Smooth muscle cell (in vitro differentiated cells): ENCODE measurements around the gene CPNE2. TPM values are rescaled to one million over a fixed set of nuclear protein-coding genes. Genes with fewer than 3 reads are reported as not detected.

Source experiments
- DNase-seq: peaks from one replicate; lab custom pipeline; 2025; ENCODE audit not compliant: unreplicated experiment; lab: John Stamatoyannopoulos, UW
- H2AFZ ChIP-seq: fragments of 200-600 bp; sonication (generic); 2 replicates; pipeline ENCODE4 v1.6.0; 2016; ENCODE audit warnings: antibody characterized with exemption, low read depth, mild to moderate bottlenecking
- H3F3A ChIP-seq: fragments of 200-600 bp; sonication (generic); 2 replicates; pipeline ENCODE4 v1.6.0; 2017; ENCODE audit warnings: antibody characterized with exemption, low read depth
- H3K27ac ChIP-seq: fragments of 200-600 bp; sonication (generic); 2 replicates; pipeline ENCODE4 v1.5.1; 2016; ENCODE audit warnings: low read depth, mild to moderate bottlenecking
- H3K27me3 ChIP-seq: fragments of 200-600 bp; sonication (generic); 2 replicates; pipeline ENCODE4 v1.6.1; 2016; ENCODE audit warnings: low read depth, mild to moderate bottlenecking
- H3K36me3 ChIP-seq: fragments of 200-600 bp; sonication (generic); 2 replicates; pipeline ENCODE4 v1.5.1; 2016; ENCODE audit warnings: low read depth
- H3K4me1 ChIP-seq: fragments of 200-600 bp; sonication (generic); 2 replicates; pipeline ENCODE4 v1.5.1; 2016; ENCODE audit warnings: low read depth
- H3K4me2 ChIP-seq: fragments of 200-600 bp; sonication (generic); 2 replicates; pipeline ENCODE4 v1.6.0; 2016; ENCODE audit warnings: mild to moderate bottlenecking
- H3K4me3 ChIP-seq: fragments of 200-600 bp; sonication (generic); 2 replicates; pipeline ENCODE4 v1.5.1; 2016; ENCODE audit warnings: mild to moderate bottlenecking
- H3K79me2 ChIP-seq: fragments of 200-600 bp; sonication (generic); 2 replicates; pipeline ENCODE4 v1.6.0; 2016; ENCODE audit warnings: low read depth, mild to moderate bottlenecking
- H3K9ac ChIP-seq: fragments of 200-600 bp; sonication (generic); 2 replicates; pipeline ENCODE4 v1.6.0; 2016; ENCODE audit warnings: low read depth
- H3K9me3 ChIP-seq: fragments of 200-600 bp; sonication (generic); replicated peaks from 2 replicates; pipeline ENCODE4 v1.5.1; 2016; ENCODE audit warnings: low read depth
- H4K20me1 ChIP-seq: fragments of 200-600 bp; sonication (generic); 2 replicates; pipeline ENCODE4 v1.6.0; 2016; ENCODE audit warnings: low read depth
- WGBS: methylation state at CpG from one replicate; pipeline ENCODE4 v1.1.7; 2016; ENCODE audit warnings: low lambda C conversion rate; 5-methylcytosine and 5-hydroxymethylcytosine counted together
- polyA plus RNA-seq: library from polyadenylated mRNA; unstranded; fragments of >200 nt; fragmentation: Nextera tagmentation; extraction: Ambion mirVana; gene quantifications from 2 replicates; pipeline ENCODE4 v1.2.1, GENCODE V29; 2016
- total RNA-seq: library from RNA; depleted of rRNA; stranded (reverse); fragments of >200 nt; gene quantifications from 2 replicates; pipeline ENCODE4 v1.2.3, GENCODE V29; 2014
- TF ChIP-seq, protein P1 (sequence below): fragments of 200-600 bp; sonication (generic); IDR thresholded peaks from 2 replicates; pipeline ENCODE4 v1.5.1; 2017; ENCODE audit warnings: borderline replicate concordance, mild to moderate bottlenecking, antibody characterized with exemption; ENCODE audit not compliant: insufficient read depth, poor library complexity, severe bottlenecking

Gene CPNE2
- total and polyA plus RNA-seq, 2 experiments from 2014 or later: 18.2 to 19.8 TPM

DNA sequence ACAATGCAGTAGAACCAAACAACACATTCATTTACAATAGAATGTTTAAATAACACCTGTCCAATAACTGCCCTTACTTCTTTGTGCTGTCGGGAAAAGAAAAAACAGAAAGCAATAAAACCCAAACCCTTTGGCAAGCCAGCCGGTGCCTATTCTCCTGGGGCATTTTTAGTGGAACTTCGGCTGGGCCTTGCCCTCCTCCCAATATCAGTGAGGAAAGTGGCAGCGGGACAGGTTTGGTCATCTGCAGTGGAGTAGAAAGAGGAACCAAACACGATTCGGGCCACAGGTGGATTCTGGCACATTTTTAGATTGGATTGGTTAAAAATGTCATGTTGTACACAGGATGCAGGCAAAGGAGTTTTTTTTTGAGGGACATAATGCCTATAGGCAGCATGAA lies 61.5 kb downstream of the CPNE2 start:
- TF ChIP-seq, protein P1, sequence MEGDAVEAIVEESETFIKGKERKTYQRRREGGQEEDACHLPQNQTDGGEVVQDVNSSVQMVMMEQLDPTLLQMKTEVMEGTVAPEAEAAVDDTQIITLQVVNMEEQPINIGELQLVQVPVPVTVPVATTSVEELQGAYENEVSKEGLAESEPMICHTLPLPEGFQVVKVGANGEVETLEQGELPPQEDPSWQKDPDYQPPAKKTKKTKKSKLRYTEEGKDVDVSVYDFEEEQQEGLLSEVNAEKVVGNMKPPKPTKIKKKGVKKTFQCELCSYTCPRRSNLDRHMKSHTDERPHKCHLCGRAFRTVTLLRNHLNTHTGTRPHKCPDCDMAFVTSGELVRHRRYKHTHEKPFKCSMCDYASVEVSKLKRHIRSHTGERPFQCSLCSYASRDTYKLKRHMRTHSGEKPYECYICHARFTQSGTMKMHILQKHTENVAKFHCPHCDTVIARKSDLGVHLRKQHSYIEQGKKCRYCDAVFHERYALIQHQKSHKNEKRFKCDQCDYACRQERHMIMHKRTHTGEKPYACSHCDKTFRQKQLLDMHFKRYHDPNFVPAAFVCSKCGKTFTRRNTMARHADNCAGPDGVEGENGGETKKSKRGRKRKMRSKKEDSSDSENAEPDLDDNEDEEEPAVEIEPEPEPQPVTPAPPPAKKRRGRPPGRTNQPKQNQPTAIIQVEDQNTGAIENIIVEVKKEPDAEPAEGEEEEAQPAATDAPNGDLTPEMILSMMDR: no peak
- H3K27ac ChIP-seq: no peak overlapping the region
- H3K36me3 ChIP-seq: no peaks in the 10 kb centered on the region
- no peak overlapping the region for H3K4me2 ChIP-seq
- H3K9ac ChIP-seq: no peak overlapping the region
- H3K4me1 ChIP-seq: no peaks in the 10 kb centered on the region
- peaks cover 10% of the 10 kb centered on the region for H4K20me1 ChIP-seq
- H3F3A ChIP-seq: no peaks in the 10 kb centered on the region
- DNase-seq: no peak
- no peak overlapping the region for H3K4me3 ChIP-seq
- 97% methylated on average over 6 of the region's 6 CpGs for WGBS
- H2AFZ ChIP-seq: no peak overlapping the region
- H3K79me2 ChIP-seq: no peaks in the 10 kb centered on the region
- H3K27me3 ChIP-seq: no peaks in the 10 kb centered on the region
- H3K9me3 ChIP-seq: no peaks in the 10 kb centered on the region

- H3K4me3 ChIP-seq: no peak overlapping the region
- WGBS: 96% methylated on average over 6 of the region's 6 CpGs
Observed at GRCh38 chr16:57155702-57156350, 63.4 kb downstream of the CPNE2 start.

GRCh38 chr16:57156351-57156703 lies 63.9 kb downstream of the CPNE2 start:
- no peaks in the 10 kb centered on the region for H3K27me3 ChIP-seq
- no peaks in the 10 kb centered on the region for H3F3A ChIP-seq
- H3K27ac ChIP-seq: no peak overlapping the region
- H2AFZ ChIP-seq: no peak overlapping the region
- H3K9ac ChIP-seq: no peak overlapping the region
- no peaks in the 10 kb centered on the region for H3K79me2 ChIP-seq
- DNase-seq: no peak
- peaks cover 10% of the 10 kb centered on the region for H4K20me1 ChIP-seq
- TF ChIP-seq, protein P1: no peak
- no peaks in the 10 kb centered on the region for H3K4me1 ChIP-seq
- H3K9me3 ChIP-seq: no peaks in the 10 kb centered on the region
- WGBS: 53% methylated on average over 4 of the region's 4 CpGs
- peaks cover 6% of the 10 kb centered on the region for H3K36me3 ChIP-seq
- H3K4me2 ChIP-seq: no peak overlapping the region
- H3K4me3 ChIP-seq: no peak overlapping the region

More at GRCh38 chr16:57155702-57156350, 63.4 kb downstream of the CPNE2 start:
- no peak overlapping the region for H3K9ac ChIP-seq
- no peak overlapping the region for H3K27ac ChIP-seq
- DNase-seq: no peak
- no peaks in the 10 kb centered on the region for H3K79me2 ChIP-seq
- peaks cover 10% of the 10 kb centered on the region for H4K20me1 ChIP-seq
- H3K4me1 ChIP-seq: no peaks in the 10 kb centered on the region
- no peaks in the 10 kb centered on the region for H3F3A ChIP-seq
- TF ChIP-seq, protein P1: no peak
- H3K27me3 ChIP-seq: no peaks in the 10 kb centered on the region
- no peaks in the 10 kb centered on the region for H3K9me3 ChIP-seq
- H3K4me2 ChIP-seq: no peak overlapping the region
- H3K36me3 ChIP-seq: peaks cover 3% of the 10 kb centered on the region
- no peak overlapping the region for H2AFZ ChIP-seq

- H4K20me1 ChIP-seq: peaks cover 10% of the 10 kb centered on the region
- WGBS: 100% methylated on average over 1 of the region's 1 CpG
- H3K9ac ChIP-seq: no peak overlapping the region
- H3K4me2 ChIP-seq: no peak overlapping the region
- peaks cover 6% of the 10 kb centered on the region for H3K36me3 ChIP-seq
- H3K27ac ChIP-seq: no peak overlapping the region
- no peak for DNase-seq
- TF ChIP-seq, protein P1: no peak
- no peak overlapping the region for H2AFZ ChIP-seq
- no peaks in the 10 kb centered on the region for H3F3A ChIP-seq
- no peaks in the 10 kb centered on the region for H3K27me3 ChIP-seq
- H3K4me3 ChIP-seq: no peak overlapping the region
- no peaks in the 10 kb centered on the region for H3K9me3 ChIP-seq
- H3K79me2 ChIP-seq: no peaks in the 10 kb centered on the region
- no peaks in the 10 kb centered on the region for H3K4me1 ChIP-seq
Observed at GRCh38 chr16:57157533-57157932, 65.2 kb downstream of the CPNE2 start.
